ENCODE data around the gene ROBO1. TPM values are rescaled to one million over a fixed set of nuclear protein-coding genes. Genes with fewer than 3 reads are reported as not detected.

ROBO1 gene
- total and polyA plus RNA-seq, 12 donors = 6.4 to 144 (median 43.9) TPM

DNA sequence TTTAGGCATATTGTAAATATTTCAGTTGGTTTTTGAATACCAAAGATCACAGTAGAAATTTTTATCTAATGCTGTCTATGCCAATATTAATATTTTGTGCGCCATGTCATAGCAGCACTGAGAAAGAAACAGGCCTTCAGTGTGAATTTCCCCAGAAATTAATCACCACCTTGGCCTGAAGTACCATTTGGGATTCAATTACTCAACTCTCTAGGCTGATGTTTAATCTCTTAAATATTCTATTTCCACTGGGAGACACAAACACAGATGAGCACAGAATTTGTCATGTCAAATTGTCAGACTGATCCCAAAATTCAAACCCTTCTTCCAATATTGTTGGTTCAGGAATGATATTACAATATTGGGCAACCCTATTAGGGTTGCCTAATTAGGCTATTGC is 509.3 kb downstream of the ROBO1 start:
- no peak overlapping the region for H3K27ac ChIP-seq
- 79 to 84% (median 83%) methylated on average over 1 of the region's 1 CpG for WGBS, 4 donors
- H3K4me3 ChIP-seq = no peak overlapping the region
- H3K36me3 ChIP-seq (replicated peaks in 1 of 2) = no peaks in the 10 kb centered on the region
- H3K27me3 ChIP-seq = no peaks in the 10 kb centered on the region
- DNase-seq = no peak
- no peaks in the 10 kb centered on the region for H3K4me1 ChIP-seq (replicated peaks in 1 of 2)
- H3K9me3 ChIP-seq (replicated peaks in 1 of 3) = no peaks in the 10 kb centered on the region
- intact Hi-C loops (cut with DNase I) = no loop called here
- TF ChIP-seq, protein P1, sequence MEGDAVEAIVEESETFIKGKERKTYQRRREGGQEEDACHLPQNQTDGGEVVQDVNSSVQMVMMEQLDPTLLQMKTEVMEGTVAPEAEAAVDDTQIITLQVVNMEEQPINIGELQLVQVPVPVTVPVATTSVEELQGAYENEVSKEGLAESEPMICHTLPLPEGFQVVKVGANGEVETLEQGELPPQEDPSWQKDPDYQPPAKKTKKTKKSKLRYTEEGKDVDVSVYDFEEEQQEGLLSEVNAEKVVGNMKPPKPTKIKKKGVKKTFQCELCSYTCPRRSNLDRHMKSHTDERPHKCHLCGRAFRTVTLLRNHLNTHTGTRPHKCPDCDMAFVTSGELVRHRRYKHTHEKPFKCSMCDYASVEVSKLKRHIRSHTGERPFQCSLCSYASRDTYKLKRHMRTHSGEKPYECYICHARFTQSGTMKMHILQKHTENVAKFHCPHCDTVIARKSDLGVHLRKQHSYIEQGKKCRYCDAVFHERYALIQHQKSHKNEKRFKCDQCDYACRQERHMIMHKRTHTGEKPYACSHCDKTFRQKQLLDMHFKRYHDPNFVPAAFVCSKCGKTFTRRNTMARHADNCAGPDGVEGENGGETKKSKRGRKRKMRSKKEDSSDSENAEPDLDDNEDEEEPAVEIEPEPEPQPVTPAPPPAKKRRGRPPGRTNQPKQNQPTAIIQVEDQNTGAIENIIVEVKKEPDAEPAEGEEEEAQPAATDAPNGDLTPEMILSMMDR (IDR thresholded peaks at IDR 0.05) = no peak

DNA sequence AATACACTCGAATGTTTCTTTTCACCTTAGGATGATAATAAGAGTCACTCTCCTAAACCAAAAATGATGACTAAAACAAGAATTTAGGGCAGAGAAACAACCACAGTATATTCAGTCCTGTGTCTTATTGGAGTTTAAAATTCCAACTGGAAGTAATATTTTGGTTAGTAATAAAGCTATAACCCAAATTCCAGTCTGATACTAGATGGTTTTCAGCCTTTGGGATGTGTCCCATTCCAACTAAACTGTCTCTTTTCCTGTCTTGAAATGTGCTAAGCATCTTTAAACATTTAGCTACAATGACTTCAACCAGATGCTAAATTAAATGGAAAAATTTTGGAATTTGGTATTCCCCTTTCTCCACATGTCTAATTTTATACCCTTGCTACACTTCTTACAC is 510.0 kb downstream of the ROBO1 start:
- Histone ChIP-seq H3K4me3 (no peak overlapping the region), H3K27me3 (no peaks in the 10 kb centered on the region), H3K27ac (no peak overlapping the region), H3K36me3 (replicated peaks in 1 of 2) (no peaks in the 10 kb centered on the region), H3K4me1 (replicated peaks in 1 of 2) (no peaks in the 10 kb centered on the region), H3K9me3 (replicated peaks in 1 of 3) (no peaks in the 10 kb centered on the region)
- intact Hi-C loops (cut with DNase I) = no loop called here
- no peak for DNase-seq
- TF ChIP-seq, protein P1 (IDR thresholded peaks at IDR 0.05) = no peak
- TF ChIP-seq POLR2A (IDR thresholded peaks at IDR 0.05) = no peak
- WGBS, 4 donors = 44 to 65% (median 61%) methylated on average over 1 of the region's 1 CpG

DNA sequence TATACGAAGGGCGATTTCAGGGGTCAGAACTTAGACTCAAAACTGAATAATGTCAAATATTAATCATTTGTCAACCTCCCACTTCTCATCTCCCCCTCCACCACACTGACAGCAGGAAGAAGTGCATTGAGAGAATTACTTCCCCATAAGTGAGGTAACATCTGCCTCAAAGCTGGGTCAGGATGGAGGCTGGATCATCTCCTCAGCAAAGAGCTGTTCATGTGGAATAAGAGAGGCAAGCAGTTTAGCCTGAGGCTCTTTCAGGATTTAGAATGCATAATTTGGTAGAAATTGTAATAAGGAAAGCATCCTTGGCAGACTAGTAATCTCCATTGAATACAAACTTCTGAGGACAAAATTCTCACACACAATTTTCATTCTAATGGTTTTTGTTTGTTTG is 512.1 kb downstream of the ROBO1 start:
- Histone ChIP-seq H3K36me3 (replicated peaks in 1 of 2) (no peaks in the 10 kb centered on the region), H3K4me1 (replicated peaks in 1 of 2) (no peaks in the 10 kb centered on the region), H3K9me3 (replicated peaks in 1 of 3) (no peaks in the 10 kb centered on the region), H3K27ac (no peak overlapping the region), H3K4me3 (no peak overlapping the region), H3K27me3 (no peaks in the 10 kb centered on the region)
- no peak for DNase-seq
- WGBS, 4 donors = 72 to 84% (median 81%) methylated on average over 2 of the region's 2 CpGs
- TF ChIP-seq, protein P1 (IDR thresholded peaks at IDR 0.05) = no peak
- no peak for TF ChIP-seq POLR2A (IDR thresholded peaks at IDR 0.05)
- intact Hi-C loops (cut with DNase I) = no loop called here

DNA sequence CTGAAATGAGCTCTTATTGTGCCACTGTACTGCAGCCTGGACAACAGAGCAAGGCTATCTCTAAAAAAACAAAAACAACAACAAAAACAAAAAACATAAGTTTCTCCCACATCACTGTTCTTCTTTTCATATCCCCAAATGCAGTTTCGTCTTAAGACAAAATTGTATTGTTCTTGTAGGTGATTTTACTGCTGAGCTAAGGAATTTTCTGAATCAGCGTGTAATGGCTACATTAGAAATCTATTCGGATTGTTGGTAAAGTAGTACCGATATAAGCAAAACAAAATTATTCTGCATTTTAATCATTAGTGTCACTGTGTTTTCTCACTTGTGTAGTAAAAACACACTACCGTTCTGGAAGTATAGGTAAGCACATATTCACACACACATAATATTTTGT is 512.5 kb downstream of the ROBO1 start:
- WGBS, 4 donors = 74 to 81% (median 79%) methylated on average over 5 of the region's 5 CpGs
- intact Hi-C loops (cut with DNase I) = no loop called here

More for the DNA sequence above, 512.5 kb downstream of the ROBO1 start:
- H3K27me3 ChIP-seq = no peaks in the 10 kb centered on the region
- no peaks in the 10 kb centered on the region for H3K4me1 ChIP-seq (replicated peaks in 1 of 2)
- no peak for TF ChIP-seq POLR2A (IDR thresholded peaks at IDR 0.05)
- TF ChIP-seq, protein P1 (IDR thresholded peaks at IDR 0.05) = no peak
- H3K4me3 ChIP-seq = no peak overlapping the region
- DNase-seq = no peak
- H3K9me3 ChIP-seq (replicated peaks in 1 of 3) = no peaks in the 10 kb centered on the region
- H3K36me3 ChIP-seq (replicated peaks in 1 of 2) = no peaks in the 10 kb centered on the region
- no peak overlapping the region for H3K27ac ChIP-seq
